Activated CD8-positive, alpha-beta memory T cell treated with anti-CD3 and anti-CD28 coated beads for 4 hours (primary cell): ENCODE measurements around the gene VAT1L.
"Not testable (repeated sequence)": the region's sequence is repeated elsewhere in the genome, so short reads cannot be mapped to it uniquely, and the experiment has no call there.

Experiments used
- DNase-seq, 2 donors: peaks; one replicate each; pipeline ENCODE4 v3.0.0-alpha.2; 2020; ENCODE audit warnings: low read depth in 2 of 2

The VAT1L gene

GRCh38 chr16:77912617-77913016, 124.3 kb downstream of the VAT1L start:
- DNase-seq: no peak

- no peak for DNase-seq
These were observed 125.4 kb downstream of the VAT1L start for GRCh38 chr16:77913738-77914253.

GRCh38 chr16:77916111-77916510, 127.7 kb downstream of the VAT1L start:
- no peak for DNase-seq

GRCh38 chr16:77917971-77918370, 129.6 kb downstream of the VAT1L start:
- DNase-seq: no peak

GRCh38 chr16:77918809-77919707, 130.7 kb downstream of the VAT1L start:
- DNase-seq: no peak

- DNase-seq: no peak
These were observed 131.5 kb downstream of the VAT1L start for GRCh38 chr16:77919761-77920415.

GRCh38 chr16:77920984-77921383, 132.6 kb downstream of the VAT1L start:
- DNase-seq: no peak

GRCh38 chr16:77922228-77922754, 133.9 kb downstream of the VAT1L start:
- DNase-seq: no peak

GRCh38 chr16:77925531-77925930, 137.2 kb downstream of the VAT1L start:
- no peak for DNase-seq

- DNase-seq: no peak
These were observed 139.7 kb downstream of the VAT1L start for GRCh38 chr16:77928096-77928495.

- no peak for DNase-seq
These were observed 140.6 kb downstream of the VAT1L start for GRCh38 chr16:77929004-77929403.

- no peak for DNase-seq
These were observed 142.7 kb downstream of the VAT1L start for GRCh38 chr16:77931058-77931457.

GRCh38 chr16:77937473-77938149, 149.2 kb downstream of the VAT1L start:
- no peak for DNase-seq

GRCh38 chr16:77938913-77939312, 150.5 kb downstream of the VAT1L start:
- DNase-seq: no peak

- no peak for DNase-seq
These were observed 151.6 kb downstream of the VAT1L start for GRCh38 chr16:77939968-77940367.

GRCh38 chr16:77943801-77944200, 155.4 kb downstream of the VAT1L start:
- no peak for DNase-seq

- no peak for DNase-seq
These were observed 156.3 kb downstream of the VAT1L start for GRCh38 chr16:77944631-77945030.

GRCh38 chr16:77945126-77945525, 156.8 kb downstream of the VAT1L start:
- DNase-seq: no peak

GRCh38 chr16:77946823-77947222, 158.5 kb downstream of the VAT1L start:
- DNase-seq: no peak

GRCh38 chr16:77947590-77947989, 159.2 kb downstream of the VAT1L start:
- DNase-seq: not testable (repeated sequence)

- DNase-seq: no peak
These were observed 160.5 kb downstream of the VAT1L start for GRCh38 chr16:77948835-77949234.

- DNase-seq: no peak
These were observed 161.1 kb downstream of the VAT1L start for GRCh38 chr16:77949445-77949844.
